GM18498 (cell line): ENCODE results near the gene MRPL28.
"Not testable (repeated sequence)": the region's sequence is repeated elsewhere in the genome, so short reads cannot be mapped to it uniquely, and the experiment has no call there.

Experiments used
- ATAC-seq: cut with Tn5 transposase; IDR thresholded peaks from one replicate; pipeline ENCODE4 v1.9.1; 2021; ENCODE audit warnings: mild to moderate bottlenecking, moderate library complexity; ENCODE audit not compliant: unreplicated experiment

MRPL28 gene

DNA sequence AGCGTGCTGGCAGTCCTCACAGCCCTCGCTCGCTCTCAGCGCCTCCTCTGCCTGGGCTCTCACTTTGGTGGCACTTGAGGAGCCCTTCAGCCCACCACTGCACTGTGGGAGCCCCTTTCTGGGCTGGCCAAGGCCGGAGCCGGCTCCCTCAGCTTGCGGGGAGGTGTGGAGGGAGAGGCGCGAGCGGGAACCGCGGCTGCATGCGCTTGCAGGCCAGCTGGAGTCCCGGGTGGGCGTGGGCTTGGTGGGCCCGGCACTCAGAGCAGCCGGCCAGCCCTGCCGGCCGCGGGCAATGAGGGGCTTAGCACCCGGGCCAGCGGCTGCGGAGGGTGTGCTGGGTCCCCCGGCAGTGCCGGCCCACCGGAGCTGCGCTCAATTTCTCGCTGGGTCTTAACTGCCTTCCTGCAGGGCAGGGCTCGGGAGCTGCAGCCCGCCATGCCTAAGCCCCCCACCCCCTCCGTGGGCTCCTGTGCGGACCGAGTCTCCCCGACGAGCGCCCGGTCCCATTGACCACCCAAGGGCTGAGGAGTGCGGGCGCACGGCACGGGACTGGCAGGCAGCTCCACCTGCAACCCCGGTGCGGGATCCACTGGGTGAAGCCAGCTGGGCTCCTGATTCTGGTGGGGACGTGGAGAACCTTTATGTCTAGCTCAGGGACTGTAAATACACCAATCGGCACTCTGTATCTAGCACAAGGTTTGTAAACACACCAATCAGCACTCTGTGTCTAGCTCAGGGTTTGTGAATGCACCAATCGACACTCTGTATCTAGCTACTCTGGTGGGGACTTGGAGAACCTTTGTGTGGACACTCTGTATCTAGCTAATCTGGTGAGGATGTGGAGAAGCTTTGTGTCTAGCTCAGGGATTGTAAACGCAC is 29.0 kb downstream of the MRPL28 start:
- not testable (repeated sequence) for ATAC-seq

DNA sequence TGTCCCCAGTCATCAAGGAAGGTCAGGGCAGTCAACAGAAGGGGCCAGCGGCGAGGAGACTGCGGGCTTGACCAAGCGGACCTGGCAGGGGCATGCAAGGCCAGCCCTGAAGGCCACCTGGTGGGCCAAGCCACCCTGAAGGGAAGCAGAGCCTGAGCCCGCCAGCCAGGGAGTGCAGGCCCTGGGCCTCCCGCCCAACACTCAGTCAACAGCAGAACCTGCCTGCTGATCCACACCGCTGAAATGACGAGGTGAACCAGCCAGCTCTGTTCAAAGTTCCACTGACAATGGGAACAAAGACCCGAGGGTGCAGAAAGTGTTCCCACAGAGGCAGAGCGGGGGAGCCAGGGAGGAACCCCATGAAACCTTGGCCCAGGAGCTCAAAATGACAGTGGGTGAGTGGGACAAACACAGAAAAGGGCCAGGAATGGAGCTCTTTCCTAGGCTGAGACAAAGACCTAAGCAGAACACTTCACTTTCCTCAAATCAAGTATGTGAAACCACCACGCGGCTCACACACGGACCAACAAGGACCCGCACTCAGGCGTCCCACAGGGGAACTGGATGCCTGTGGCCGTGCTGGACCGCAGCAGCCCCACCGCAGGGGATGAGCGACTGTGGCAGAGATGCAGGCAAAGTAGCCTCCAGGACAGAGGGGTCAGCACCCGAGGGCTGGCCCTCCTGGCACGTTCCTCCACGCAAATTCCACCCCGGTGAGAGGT is 29.8 kb downstream of the MRPL28 start:
- no peak for ATAC-seq

DNA sequence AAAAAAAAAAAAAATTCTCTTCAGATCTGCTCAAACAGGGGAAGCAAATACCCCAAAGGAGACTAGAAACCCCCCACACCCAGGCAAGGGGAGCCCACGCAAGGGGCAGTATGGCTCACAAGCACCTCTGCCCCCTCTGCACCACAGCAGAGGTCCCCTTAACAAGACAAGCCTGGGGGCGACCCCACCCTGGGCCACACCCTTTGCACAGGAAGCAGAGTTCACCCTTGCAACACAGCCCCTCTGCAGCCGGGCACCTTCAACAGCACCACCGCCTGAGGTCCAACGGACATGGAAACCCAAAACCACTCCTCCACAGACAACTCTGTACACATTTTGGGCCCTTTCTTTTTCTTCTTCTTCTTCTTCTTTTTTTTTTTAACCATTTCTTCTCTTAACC is 30.7 kb downstream of the MRPL28 start:
- no peak for ATAC-seq

DNA sequence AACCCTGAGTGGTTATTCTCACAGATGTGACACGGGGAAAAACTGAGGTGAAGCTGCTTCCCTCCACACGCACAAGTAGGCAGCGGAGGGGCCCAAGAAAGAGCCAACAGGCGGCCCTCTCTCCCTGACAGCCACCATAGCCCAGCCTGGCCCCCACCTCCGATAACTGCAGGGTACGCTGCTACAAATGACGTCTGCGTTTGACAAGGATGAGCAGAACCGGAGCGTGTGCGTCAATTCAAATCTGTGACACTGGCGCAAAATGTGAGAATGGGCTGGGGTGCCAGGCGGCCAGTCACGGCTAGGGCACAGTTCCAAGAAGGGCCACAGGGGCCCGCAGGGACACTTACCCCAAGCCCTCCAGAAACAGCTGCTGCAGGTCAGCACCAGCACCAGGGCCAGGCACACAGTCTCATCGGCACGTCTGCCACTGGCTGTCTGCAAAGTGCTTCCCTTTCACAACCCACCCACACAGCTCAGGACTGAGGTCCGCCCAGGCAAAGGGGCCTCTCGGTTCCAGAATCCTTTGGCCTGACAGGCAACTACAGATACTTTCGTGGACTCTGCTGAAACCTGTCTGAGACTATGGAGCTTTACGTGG is 32.3 kb downstream of the MRPL28 start:
- no peak for ATAC-seq

- ATAC-seq, result no peak
Measured at GRCh38 chr16:337437-337836, 32.9 kb downstream of the MRPL28 start.

DNA sequence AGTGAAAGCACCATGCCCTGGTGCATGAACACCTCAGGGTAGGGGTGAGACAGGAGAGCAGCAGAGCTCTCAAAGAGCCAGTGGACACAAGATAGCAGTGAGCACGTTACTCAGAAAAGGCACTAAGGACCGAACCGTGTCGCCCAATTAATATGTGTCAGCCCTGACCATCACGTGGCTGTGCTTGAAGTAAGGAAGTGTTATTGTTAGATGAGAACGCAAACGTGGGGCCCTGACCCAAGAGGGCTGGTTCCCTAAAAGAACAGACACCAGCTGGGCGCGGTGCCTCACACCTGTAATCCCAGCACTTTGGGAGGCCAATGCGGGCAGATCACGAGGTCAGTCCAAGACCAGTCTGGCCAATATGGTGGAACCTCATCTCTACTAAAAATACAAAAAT is 34.1 kb downstream of the MRPL28 start:
- no peak for ATAC-seq

DNA sequence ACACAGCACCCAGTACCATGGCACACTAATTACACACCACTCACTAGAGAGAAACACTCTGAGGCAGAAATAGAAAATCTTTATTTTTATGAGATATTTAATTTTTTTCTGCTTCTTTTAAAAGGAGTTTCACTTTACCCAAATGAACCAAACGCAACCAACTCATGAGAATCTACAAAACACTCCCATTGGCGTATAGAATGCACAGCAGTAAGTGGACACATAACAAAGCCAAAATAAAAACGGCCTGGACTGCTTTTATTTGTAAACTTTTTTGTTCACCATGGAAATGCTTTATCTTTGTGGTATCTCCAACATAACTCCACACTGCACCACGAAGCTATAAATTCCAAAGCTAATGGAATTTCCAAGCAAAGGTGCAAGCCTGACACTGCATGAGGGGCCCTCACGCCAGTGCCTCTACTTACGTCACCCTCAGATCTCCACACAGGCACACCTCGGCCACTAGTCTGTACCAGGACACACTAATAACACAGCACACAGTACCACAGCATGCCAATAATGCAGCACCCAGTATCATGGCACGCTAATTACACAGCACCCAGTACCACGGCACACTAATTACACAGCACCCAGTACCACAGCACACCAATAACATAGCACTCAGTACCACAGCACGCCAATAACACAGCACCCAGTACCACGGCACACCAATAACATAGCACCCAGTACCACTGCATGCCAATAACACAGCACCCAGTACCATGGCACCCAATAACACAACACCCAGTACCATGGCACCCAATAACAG is 35.3 kb downstream of the MRPL28 start:
- not testable (repeated sequence) for ATAC-seq

DNA sequence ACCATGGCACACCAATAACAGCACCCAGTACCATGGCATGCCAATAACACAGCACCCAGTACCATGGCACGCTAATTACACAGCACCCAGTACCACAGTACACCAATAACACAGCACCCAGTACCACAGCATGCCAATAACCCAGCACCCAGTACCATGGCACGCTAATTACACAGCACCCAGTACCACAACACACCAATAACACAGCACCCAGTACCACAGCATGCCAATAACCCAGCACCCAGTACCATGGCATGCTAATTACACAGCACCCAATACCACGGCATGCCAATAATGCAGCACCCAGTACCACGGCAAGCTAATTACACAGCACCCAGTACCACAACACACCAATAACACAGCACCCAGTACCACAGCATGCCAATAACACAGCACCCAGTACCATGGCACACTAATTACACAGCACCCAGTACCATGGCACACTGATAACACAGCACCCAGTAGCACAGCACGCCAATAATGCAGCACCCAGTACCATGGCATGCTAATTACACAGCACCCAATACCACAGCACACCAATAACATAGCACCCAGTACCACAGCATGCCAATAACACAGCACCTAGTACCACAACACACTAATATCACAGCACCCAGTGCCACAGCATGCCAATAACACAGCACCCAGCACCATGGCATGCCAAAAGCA is 36.0 kb downstream of the MRPL28 start:
- ATAC-seq, result not testable (repeated sequence)

DNA sequence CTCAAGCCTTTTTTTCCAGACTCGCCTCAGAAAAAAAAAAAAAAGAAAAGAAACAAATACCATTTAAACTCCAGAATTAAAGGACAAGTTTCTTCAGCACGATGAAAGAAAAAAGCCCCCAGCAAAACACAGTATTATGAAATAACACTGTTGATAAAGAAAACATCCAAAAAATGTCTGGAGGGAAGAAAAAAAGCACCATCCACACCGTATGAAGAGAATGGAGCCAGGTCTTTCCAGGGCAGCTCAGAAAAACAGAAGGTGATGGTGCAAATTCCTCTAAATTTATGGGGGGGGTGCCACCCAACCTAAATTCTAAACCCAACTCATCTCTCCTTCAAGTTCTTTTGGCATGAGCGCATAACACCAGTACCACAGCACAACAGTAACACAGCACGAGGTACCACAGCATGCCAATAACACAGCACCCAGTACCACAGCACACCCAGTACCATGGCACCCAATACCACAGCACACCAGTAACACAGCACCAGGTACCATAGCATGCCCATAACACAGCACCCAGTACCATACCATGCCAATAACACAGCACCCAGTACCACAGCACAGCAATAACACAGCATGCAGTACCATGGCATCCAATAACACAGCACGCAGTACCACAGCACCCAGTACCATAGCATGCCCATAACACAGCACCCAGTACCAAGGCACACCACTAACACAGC is 36.8 kb downstream of the MRPL28 start:
- ATAC-seq, result no peak

GRCh38 chr16:331181-331814 is 39.0 kb downstream of the MRPL28 start:
- ATAC-seq, result not testable (repeated sequence)

- no peak for ATAC-seq
Measured at GRCh38 chr16:330741-331140, 39.6 kb downstream of the MRPL28 start.

GRCh38 chr16:325375-326145 is 44.8 kb downstream of the MRPL28 start:
- ATAC-seq, result no peak

DNA sequence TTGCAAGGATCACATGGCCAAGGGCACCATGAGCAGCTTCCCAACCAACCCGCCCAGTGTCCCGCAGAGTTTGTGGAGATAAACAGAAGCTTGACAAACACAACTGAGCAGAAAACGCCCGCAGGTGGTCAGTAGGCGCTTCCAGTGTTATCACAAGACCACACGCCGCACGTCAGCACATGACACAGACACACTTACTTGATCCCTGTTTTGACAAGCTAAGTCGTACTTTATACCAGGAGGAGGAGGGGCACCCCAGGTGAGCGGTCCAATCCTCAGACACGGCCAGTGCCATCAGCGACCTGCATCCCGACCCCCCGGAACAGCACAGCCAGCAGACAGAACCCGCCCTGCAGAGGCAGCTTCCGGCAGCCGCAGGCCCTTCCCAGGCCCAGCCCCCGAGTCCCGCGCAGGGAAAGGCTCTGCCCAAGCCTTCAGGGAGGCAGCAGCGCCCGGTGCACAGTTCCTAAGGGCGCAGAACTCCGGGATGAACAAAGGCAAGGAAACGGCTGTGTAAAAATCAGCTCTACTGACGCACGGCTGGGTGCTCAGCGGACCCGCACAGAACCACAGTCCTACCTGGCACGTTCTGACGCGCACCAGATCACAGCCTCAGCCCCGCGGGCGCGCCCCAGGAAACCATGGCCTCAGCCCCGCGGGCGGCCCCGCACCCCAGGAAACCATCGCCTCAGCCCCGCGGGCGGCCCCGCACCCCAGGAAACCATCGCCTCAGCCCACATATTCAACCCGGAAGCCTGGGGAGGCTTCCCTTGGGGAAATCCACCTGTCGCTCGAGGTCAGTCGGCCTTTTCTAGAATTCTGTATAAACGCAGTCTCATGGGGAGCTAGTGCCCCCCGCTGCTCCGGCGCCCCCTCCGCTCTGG is 45.6 kb downstream of the MRPL28 start:
- ATAC-seq, result peak; percentile 56

- no peak for ATAC-seq
Measured at GRCh38 chr16:324201-324450, 46.2 kb downstream of the MRPL28 start.

- ATAC-seq, result no peak
Measured at GRCh38 chr16:322476-323143, 47.7 kb downstream of the MRPL28 start.

GRCh38 chr16:321532-321931 is 48.8 kb downstream of the MRPL28 start:
- ATAC-seq, result no peak

DNA sequence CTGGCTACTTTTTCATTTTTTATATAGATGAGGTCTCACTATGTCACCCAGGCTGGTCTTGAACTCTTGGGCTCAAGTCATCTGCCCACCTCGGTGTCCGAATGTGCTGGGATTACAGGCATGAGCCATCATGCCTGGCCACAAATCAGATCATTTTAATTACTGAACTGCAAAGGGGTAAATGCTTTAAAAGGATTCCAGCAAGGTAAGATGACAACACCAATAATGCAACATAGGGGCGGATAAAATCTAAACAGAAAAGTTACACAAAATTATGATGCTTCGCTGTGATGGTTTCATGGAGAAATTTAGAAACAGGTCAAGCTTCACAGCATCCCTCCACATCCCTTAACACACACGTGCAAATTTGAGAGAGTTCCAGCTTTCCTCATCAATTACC is 50.1 kb downstream of the MRPL28 start:
- no peak for ATAC-seq
